Sigmoid colon (tissue), 3 donors: Measurements from ENCODE around the gene NBPF1.

Experiments used
- POLR2A ChIP-seq, 2 donors: fragments of 450-650 bp; IDR thresholded peaks; one replicate each; pipeline ENCODE4 v1.6.1; 2016; ENCODE audit warnings: antibody characterized with exemption in 2 of 2, mild to moderate bottlenecking in 2 of 2, moderate library complexity in 2 of 2
- TF ChIP-seq, protein P1 (sequence below), 4 experiments: fragments of 450-650 bp in 3 of 4; fragments of 200-600 bp in 1 of 4; IDR thresholded peaks; one replicate each; pipeline ENCODE4 v1.5.1; 2016 to 2019; ENCODE audit warnings: antibody characterized with exemption in 4 of 4, mild to moderate bottlenecking in 3 of 4, moderate library complexity in 2 of 4

DNA sequence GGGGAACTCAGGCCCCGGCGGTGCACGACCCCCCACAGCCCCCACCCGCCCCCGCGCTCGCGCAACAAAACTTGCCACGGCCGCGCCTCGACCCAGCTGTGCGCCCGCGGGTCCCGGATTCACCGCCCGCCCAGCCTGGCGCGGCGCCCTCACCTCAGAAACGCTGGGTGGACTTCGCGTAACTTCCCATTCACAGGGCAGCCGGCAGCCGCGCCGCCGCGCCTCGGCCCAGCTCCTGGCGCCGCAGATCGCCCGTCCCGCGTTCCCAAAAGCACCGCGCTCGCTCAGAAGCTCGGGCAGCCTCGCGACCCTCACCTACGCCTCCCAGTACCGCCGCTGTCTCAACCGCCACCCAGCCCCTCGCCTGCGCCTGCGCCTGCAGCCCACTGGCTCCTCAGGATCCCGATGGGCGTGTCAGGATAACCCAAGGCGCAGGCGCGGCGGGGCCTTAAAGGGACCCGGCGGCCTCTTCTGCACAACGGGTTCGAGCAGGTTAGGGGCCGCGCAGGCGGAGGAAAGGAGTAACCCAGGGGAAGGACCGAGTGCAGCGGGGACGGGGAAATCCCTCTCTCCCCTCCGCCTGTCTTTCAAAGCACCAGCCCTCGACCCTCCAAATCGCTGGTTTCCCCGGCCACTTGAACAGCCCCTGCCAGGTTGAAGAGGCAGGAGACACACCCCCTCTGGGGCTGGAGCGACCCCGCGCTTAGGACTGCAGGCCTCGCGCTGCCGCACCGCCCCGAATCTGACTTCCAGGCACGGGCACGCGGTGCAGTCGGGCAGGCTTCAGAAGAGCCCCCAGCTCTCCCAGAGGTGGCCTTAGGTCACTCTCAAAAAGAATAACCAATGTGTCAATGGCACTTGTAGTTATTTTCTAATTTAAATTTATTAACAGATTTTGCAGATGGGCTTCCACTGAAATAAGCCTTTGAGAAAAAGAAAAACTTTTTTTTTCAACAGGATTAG lies at the start of gene NBPF1:
- TF ChIP-seq, protein P1, sequence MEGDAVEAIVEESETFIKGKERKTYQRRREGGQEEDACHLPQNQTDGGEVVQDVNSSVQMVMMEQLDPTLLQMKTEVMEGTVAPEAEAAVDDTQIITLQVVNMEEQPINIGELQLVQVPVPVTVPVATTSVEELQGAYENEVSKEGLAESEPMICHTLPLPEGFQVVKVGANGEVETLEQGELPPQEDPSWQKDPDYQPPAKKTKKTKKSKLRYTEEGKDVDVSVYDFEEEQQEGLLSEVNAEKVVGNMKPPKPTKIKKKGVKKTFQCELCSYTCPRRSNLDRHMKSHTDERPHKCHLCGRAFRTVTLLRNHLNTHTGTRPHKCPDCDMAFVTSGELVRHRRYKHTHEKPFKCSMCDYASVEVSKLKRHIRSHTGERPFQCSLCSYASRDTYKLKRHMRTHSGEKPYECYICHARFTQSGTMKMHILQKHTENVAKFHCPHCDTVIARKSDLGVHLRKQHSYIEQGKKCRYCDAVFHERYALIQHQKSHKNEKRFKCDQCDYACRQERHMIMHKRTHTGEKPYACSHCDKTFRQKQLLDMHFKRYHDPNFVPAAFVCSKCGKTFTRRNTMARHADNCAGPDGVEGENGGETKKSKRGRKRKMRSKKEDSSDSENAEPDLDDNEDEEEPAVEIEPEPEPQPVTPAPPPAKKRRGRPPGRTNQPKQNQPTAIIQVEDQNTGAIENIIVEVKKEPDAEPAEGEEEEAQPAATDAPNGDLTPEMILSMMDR (IDR thresholded peaks at IDR 0.05): no peak
- TF ChIP-seq POLR2A (IDR thresholded peaks at IDR 0.05): peak; percentile 75 to 89
